Brain microvascular endothelial cell (primary cell): Measurements from ENCODE around the gene TMEM179.
A peak's percentile ranks its signal among the peaks of the same experiment; 100 is the strongest.

ENCODE experiments used
- DNase-seq: peaks from one replicate; pipeline ENCODE4 v3.0.0-alpha.2; 2020
- H3K27ac ChIP-seq: fragments of 250-450 bp; sonication (Bioruptor Pico); 2 replicates; pipeline ENCODE4 v1.5.1; 2020; ENCODE audit warnings: mild to moderate bottlenecking, moderate library complexity
- H3K27me3 ChIP-seq: fragments of 250-450 bp; sonication (Bioruptor Pico); replicated peaks from 2 replicates; pipeline ENCODE4 v1.5.1; 2020; ENCODE audit warnings: mild to moderate bottlenecking
- H3K36me3 ChIP-seq: fragments of 250-450 bp; sonication (Bioruptor Pico); replicated peaks from 2 replicates; pipeline ENCODE4 v1.5.1; 2020; ENCODE audit warnings: mild to moderate bottlenecking
- H3K4me3 ChIP-seq: 2 replicates; pipeline ENCODE4 v1.5.1; 2011; ENCODE audit warnings: low read depth, mild to moderate bottlenecking, control low read depth, low read length, moderate library complexity
- in situ Hi-C: cut with HindIII; loops from 2 replicates; pipeline ENCODE4 v1.10.0; 2017; ENCODE audit warnings: low sequenced_read_pairs, low pct_ligation_motif_present
- TF ChIP-seq, protein P1 (sequence below): IDR thresholded peaks from 2 replicates; pipeline ENCODE4 v1.5.1; 2011; ENCODE audit warnings: low read depth, mild to moderate bottlenecking, moderate library complexity, low read length, control low read depth, inconsistent platforms; ENCODE audit errors: missing control alignments

Gene TMEM179

DNA sequence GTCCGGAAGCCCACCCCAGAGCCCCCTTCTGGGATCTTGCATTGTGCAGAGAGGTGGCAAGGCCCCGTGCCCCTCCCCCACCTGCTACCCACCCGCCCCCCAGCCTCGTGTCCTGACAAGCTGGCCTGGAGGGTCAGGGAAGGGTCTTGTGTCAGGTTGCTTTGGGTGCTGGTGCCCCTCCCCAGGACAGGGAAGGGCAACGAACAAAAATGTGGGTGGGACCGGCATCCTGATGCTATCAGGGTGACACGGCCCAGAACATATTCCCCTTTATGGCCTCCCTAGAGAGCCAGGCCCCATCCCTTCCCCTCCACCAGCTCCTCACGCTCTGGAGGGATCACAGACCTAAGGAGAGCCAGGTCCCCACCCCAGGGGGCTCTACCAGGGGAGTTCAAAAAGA, 38.7 kb upstream of the TMEM179 start:
- in situ Hi-C loops: no loop called here
- TF ChIP-seq, protein P1, sequence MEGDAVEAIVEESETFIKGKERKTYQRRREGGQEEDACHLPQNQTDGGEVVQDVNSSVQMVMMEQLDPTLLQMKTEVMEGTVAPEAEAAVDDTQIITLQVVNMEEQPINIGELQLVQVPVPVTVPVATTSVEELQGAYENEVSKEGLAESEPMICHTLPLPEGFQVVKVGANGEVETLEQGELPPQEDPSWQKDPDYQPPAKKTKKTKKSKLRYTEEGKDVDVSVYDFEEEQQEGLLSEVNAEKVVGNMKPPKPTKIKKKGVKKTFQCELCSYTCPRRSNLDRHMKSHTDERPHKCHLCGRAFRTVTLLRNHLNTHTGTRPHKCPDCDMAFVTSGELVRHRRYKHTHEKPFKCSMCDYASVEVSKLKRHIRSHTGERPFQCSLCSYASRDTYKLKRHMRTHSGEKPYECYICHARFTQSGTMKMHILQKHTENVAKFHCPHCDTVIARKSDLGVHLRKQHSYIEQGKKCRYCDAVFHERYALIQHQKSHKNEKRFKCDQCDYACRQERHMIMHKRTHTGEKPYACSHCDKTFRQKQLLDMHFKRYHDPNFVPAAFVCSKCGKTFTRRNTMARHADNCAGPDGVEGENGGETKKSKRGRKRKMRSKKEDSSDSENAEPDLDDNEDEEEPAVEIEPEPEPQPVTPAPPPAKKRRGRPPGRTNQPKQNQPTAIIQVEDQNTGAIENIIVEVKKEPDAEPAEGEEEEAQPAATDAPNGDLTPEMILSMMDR: no peak
- no peaks in the 10 kb centered on the region for H3K27me3 ChIP-seq
- H3K27ac ChIP-seq: no peak overlapping the region
- no peak overlapping the region for H3K4me3 ChIP-seq
- H3K36me3 ChIP-seq: no peaks in the 10 kb centered on the region
- DNase-seq: no peak

DNA sequence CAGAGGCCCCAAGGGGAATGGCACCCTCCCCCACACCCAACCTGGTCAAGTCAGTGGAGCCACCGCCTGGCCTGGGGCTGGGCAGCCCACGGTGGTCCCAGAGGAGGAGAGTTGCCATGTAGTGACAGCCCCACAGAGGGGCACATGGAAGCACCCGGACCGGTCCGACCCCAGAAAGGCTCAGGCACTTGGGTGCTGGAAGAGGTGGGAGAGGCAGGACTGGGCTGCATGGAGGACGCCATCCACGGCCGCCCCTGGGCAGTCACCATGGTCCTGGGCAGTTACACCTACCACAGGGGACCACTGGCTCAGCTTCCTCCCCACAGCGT, 37.9 kb upstream of the TMEM179 start:
- DNase-seq: no peak
- no peaks in the 10 kb centered on the region for H3K27me3 ChIP-seq
- H3K27ac ChIP-seq: no peak overlapping the region
- no peaks in the 10 kb centered on the region for H3K36me3 ChIP-seq
- in situ Hi-C loops: no loop called here
- H3K4me3 ChIP-seq: no peak overlapping the region
- TF ChIP-seq, protein P1: no peak

DNA sequence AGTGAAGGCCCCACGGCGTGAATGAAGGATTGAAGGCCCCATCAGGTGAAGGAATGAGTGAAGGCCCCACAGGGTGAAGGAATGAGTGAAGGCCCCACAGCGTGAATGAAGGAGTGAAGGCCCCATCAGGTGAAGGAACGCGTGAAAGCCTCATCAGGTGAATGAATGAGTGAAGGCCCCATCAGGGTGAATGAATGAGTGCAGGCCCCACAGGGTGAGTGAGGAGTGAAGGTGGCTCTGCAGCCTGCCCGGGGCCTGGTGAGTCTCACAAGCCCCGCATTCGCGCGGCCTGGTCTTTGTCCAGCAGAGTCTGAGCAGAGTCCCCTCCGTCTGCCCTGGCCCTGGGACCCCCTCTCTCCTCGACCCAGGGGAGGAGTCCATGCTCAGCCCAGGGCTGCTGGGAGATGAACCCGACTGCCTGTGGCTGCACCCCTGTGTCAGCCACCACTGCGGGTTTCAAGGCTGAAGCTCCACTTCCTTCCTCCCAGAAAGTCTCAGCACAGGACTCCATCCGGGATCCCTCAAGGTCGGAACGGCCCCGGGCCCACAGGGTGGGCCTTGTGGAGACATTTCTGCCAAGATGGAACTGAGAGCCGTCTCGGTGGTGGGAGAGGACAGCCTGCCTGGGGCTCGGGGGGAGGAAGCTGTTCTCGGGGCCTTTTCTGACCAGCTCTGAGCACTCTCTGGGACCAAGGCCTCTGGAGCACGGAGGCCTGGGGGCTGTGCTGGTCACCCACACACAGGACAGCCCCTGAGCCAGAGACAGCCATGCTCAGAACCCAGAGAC, 37.4 kb upstream of the TMEM179 start:
- TF ChIP-seq, protein P1: no peak
- DNase-seq: no peak
- Histone ChIP-seq H3K4me3 (no peak overlapping the region), H3K27me3 (no peaks in the 10 kb centered on the region), H3K27ac (no peak overlapping the region), H3K36me3 (no peaks in the 10 kb centered on the region)
- in situ Hi-C loops: no loop called here

DNA sequence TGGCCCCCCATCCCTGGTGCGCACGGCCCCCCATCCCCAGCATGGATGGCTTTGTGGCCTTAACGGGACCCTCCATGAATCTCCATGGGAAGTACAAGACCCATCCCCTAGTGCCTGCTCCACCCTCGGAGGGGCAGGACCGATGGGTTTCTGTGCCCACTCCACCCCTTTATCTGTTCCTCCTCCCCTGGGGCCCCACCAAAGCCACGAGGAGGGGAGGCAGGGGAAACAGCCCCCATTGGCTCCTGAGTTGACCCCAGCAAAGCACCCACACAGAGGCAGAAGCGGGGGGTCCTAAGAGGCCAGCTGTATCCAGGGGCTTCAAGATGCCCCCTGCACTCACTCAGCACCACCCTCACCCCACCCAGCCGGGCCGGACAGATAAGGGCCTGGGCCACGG, 36.1 kb upstream of the TMEM179 start:
- TF ChIP-seq, protein P1: no peak
- Histone ChIP-seq H3K27me3 (no peaks in the 10 kb centered on the region), H3K27ac (no peak overlapping the region), H3K4me3 (no peak overlapping the region), H3K36me3 (no peaks in the 10 kb centered on the region)
- DNase-seq: no peak
- in situ Hi-C loops: no loop called here

DNA sequence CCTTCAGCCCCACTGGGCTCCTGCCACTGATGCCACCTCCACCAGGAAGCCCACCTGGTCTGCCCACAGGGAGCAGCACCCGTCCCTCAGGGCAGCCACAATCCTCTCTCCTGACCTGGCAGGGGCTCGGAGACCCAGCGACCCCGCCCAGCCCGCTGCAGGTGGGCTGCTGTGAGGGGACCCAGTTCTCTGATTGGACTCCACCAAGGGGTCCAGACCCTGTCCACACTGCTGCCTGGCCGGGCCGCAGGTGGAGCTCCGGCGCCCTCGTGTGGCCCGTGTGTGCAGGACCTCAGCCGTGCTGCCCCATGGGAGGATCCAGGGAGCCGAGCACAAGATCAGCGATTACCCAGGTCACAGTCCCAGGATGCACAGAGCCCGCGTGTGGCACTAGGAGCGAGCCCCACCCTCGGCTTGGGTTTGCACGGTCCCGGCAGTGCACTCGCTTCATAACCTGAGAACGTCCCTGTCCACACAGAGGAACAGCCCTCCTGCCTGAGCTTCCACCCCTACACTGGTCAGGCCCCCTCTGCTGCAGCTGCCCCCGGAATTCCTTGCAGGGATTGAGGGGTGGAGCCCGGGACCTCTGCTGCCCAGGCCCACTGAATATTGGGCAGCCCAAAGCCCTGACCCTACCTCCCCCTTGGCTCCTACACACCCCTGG, 35.4 kb upstream of the TMEM179 start:
- peak; percentile 22 for DNase-seq
- TF ChIP-seq, protein P1: peak; percentile 96
- in situ Hi-C loops: no loop called here

More for the DNA sequence above, 35.4 kb upstream of the TMEM179 start:
- Histone ChIP-seq H3K4me3 (no peak overlapping the region), H3K36me3 (no peaks in the 10 kb centered on the region), H3K27ac (no peak overlapping the region), H3K27me3 (no peaks in the 10 kb centered on the region)
